SHP77 treated with DMSO at 0.1 percent for 48 hours (cell line): ENCODE data around the gene GPR89B.
"Not testable (repeated sequence)": the region's sequence is repeated elsewhere in the genome, so short reads cannot be mapped to it uniquely, and the experiment has no call there.

Experiments used
- DNase-seq: peaks from one replicate; lab custom pipeline; 2025; lab: John Stamatoyannopoulos, UW

Gene GPR89B

GRCh38 chr1:147940456-147940855 is 12.2 kb downstream of the GPR89B start:
- not testable (repeated sequence) for DNase-seq

GRCh38 chr1:147942563-147942962 is 14.3 kb downstream of the GPR89B start:
- DNase-seq: not testable (repeated sequence)

GRCh38 chr1:147949517-147949916 is 21.3 kb downstream of the GPR89B start:
- not testable (repeated sequence) for DNase-seq

- DNase-seq: not testable (repeated sequence)
Measured at GRCh38 chr1:147958906-147959305, 30.7 kb downstream of the GPR89B start.

GRCh38 chr1:147959680-147960079 is 31.5 kb downstream of the GPR89B start:
- not testable (repeated sequence) for DNase-seq

GRCh38 chr1:147964575-147964974 is 36.4 kb downstream of the GPR89B start:
- DNase-seq: not testable (repeated sequence)

GRCh38 chr1:147966657-147967056 is 38.4 kb downstream of the GPR89B start:
- not testable (repeated sequence) for DNase-seq

GRCh38 chr1:147978896-147979651 is 50.9 kb downstream of the GPR89B start:
- DNase-seq: not testable (repeated sequence)

- not testable (repeated sequence) for DNase-seq
Measured at GRCh38 chr1:147985374-147985773, 57.2 kb downstream of the GPR89B start.

GRCh38 chr1:147987893-147988292 is 59.7 kb downstream of the GPR89B start:
- not testable (repeated sequence) for DNase-seq

GRCh38 chr1:147992916-147993315 is 64.7 kb downstream of the GPR89B start:
- DNase-seq: not testable (repeated sequence)

GRCh38 chr1:147993400-147993799 is 65.2 kb downstream of the GPR89B start:
- not testable (repeated sequence) for DNase-seq

- not testable (repeated sequence) for DNase-seq
Measured at GRCh38 chr1:147993825-147994615, 65.8 kb downstream of the GPR89B start.

GRCh38 chr1:147996088-147996487 is 67.9 kb downstream of the GPR89B start:
- not testable (repeated sequence) for DNase-seq

- DNase-seq: not testable (repeated sequence)
Measured at GRCh38 chr1:148007724-148008123, 79.5 kb downstream of the GPR89B start.

GRCh38 chr1:148010527-148010926 is 82.3 kb downstream of the GPR89B start:
- DNase-seq: no peak

- DNase-seq: not testable (repeated sequence)
Measured at GRCh38 chr1:148013177-148014144, 85.2 kb downstream of the GPR89B start.

- not testable (repeated sequence) for DNase-seq
Measured at GRCh38 chr1:148014289-148015200, 86.3 kb downstream of the GPR89B start.

- not testable (repeated sequence) for DNase-seq
Measured at GRCh38 chr1:148024918-148025317, 96.7 kb downstream of the GPR89B start.

GRCh38 chr1:148027004-148027403 is 98.8 kb downstream of the GPR89B start:
- DNase-seq: not testable (repeated sequence)

- DNase-seq: not testable (repeated sequence)
Measured at GRCh38 chr1:148032247-148032646, 104.0 kb downstream of the GPR89B start.
